Right forelimb (tissue), 1 donor: ENCODE results near the gene ZCRB1.

ENCODE experiments used
- DNase-seq: peaks from one replicate; pipeline ENCODE4 v3.0.0-alpha.2; 2018

ZCRB1 gene

DNA sequence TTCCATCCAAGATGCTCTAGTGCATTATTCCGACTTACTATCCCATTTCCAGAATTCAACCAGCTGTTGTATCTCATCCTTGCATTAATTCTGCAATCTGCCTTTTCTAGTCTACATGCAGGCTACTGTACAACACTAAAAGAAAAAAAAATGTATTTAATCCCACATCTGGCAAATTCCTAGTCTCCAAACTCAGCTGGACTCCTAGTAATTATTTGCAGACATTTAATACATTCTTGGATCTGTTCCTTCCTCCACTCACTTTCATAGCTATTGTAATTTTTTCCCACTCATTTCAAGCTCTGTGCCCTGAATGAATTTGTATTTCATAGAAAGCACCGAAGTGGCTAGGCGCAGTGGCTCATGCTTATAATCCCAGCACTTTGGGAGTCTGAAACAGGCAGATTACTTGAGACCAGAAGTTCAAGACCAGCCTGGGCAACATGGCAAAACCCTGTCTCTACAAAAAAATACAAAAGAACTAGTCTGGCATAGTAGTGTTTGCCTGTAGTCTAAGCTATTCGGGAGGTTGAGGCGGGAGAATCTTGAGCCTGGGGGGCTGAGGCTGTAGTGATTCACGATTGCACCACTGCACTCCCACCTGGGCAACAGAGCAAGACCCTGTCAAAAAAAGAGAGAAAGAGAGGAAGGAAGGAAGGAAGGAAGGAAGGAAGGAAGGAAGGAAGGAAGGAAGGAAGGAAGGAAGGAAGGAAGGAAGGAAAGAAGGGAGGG is 48.3 kb downstream of the ZCRB1 start:
- DNase-seq: no peak

DNA sequence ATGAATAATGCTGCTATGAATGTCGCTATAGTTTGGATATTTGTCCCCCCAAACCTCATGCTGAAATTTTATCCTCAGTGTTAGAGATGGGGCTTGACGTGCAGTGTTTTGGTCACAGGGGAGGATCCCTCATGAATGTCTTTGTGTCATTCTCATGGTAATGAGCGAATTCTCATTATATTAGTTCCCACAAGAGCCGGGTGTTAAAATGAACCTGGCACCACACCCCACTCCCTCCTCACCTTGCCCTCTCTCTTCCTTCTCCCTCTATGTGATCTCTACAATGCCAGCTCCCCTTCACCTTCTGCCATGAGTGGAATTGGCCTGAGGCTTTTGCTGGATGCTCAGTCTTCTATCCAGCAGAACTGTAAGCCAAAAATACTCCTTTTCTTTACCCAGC is 50.4 kb downstream of the ZCRB1 start:
- DNase-seq: no peak

DNA sequence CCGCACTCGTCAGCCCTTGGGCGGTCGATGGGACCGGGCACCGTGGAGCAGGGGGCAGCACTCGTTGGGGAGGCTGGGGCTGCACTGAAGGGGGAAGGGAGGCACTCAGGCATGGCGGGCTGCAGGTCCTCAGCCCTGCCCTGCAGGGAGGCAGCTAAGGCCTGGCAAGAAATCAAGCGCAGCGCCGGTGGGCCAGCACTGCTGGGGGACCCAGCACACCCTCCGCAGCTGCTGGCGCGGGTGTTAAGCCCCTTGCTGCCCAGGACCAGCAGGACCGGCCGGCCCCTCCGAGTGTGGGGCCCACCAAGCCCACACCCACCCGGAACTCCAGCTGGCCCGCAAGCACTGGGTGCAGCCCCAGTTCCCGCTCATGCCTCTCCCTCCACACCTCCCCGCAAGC is 52.2 kb downstream of the ZCRB1 start:
- DNase-seq: no peak

DNA sequence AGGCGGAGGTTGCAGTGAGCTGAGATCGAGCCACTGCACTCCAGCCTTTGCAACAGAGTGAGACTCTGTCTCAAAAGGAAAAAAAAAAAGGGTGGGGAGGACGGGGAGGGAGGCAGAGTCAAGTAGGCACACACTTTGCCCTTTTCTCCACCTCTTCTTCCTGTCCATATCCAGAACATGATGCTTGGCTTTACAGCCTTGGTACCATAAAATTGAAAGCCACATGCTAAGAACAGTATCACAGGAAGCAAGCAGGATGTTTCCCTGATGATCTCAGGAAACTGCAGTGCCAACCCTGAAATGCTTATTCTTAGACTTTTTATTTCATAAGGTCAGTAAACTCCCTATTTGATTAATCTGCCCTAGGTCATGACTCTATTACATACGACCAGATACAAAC is 55.3 kb downstream of the ZCRB1 start:
- no peak for DNase-seq

DNA sequence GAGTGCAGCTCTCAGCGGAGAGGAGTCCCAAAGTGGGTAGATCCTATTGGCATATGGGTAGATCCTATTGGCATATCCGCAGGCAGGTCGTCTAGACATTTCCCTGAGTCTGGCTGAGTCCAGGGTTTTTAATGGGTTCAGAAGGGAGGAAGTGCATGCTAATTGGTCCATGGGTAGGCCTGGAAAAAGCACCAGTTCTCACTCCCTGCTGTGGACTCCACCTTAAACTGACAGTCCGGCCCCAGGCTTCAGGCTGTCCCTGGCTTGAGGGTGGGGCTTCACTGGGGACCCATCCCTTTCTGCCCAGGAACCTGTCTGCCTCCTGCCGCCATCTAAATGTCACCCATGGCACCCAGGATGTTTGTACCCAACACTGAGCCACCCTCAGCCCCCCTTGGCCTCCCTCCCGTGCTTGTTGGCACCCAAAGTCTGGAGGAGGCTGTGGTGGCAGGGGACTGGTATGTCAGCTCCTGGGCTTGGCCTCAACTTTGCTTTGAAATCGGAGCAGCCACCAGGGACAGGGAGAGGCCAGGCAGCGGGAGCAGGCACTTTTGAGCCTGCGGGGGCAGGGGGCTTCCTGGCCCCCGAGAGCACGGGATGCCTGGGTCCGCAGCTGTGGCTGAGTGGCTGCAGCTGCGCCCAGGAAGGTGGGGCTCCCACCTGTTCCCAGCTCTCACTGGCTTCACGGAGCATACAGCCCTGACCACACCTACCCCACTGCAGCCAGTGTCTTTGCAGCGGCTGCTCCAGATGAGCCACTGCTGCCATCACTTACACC is 58.3 kb downstream of the ZCRB1 start:
- no peak for DNase-seq

DNA sequence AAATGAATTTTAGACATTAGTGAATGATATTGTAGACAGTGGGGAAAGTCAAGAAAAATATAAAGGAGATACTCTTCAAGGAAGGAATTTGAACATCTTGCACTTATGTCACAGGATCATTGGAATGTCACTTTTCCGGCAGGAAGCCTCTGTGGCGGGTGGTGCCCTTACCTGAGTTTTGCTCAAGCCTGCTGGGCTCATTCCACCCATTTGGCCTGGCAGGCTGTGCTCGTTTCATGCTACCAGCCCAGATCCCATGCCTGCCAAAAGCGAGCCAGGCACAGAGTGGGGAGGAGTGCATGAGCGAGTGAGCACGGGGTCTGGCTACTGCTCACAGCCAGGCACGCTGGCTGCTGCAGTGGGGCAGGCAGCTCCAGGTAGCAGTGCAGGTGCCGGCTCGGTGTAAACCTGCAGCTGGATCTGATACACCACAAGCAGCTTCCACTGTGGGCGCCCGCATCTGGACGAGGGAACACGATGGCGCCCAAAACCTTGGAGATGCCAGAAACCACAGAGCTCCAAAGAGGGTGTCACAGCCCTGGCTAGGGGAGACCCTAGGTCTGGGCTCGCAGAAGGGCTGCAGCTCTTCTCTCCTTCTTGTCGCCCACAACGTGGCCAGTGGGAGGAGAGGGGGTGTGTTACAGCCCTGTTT is 59.2 kb downstream of the ZCRB1 start:
- DNase-seq: no peak

DNA sequence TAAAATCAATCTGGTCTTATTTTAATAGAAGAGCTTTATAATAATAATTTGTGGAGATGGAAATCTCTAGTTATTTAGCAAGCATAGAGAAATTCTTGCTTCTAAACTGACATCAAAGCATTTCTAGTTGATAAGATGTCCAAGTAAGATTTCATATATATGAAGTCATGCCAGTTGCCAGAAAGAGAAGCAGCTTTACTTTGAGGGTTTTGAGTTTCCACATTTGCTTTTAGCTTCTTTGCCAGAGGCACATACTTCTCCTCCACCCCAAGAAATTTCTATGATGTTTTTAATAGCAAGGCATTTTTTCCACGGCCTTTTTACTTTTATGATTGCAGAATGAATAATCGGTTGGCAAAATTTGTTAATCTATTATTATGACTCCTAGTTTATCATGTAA is 63.6 kb downstream of the ZCRB1 start:
- no peak for DNase-seq
